H9 (cell line): ENCODE data around the gene HTR2A. TPM values are rescaled to one million over a fixed set of nuclear protein-coding genes. Genes with fewer than 3 reads are reported as not detected.

Experiments
- DNase-seq: peaks from one replicate; pipeline ENCODE4 v3.0.0-alpha.2; 2017
- H2AFZ ChIP-seq: one replicate; pipeline ENCODE4 v1.6.1; 2013; ENCODE audit warnings: mild to moderate bottlenecking, low read length, control low read depth, moderate library complexity
- H2AK5ac ChIP-seq: 2 replicates; pipeline ENCODE4 v1.6.1; 2013; ENCODE audit warnings: low read length, control low read depth, mixed read lengths; ENCODE audit not compliant: insufficient read length
- H2BK120ac ChIP-seq: one replicate; pipeline ENCODE4 v1.6.1; 2013; ENCODE audit warnings: low read depth, mild to moderate bottlenecking, low read length, control low read depth, inconsistent platforms; ENCODE audit not compliant: poor library complexity, severe bottlenecking
- H2BK12ac ChIP-seq: 2 replicates; pipeline ENCODE4 v1.6.1; 2013; ENCODE audit warnings: low read length, control low read depth, mixed read lengths, low read depth; ENCODE audit not compliant: insufficient read length
- H2BK15ac ChIP-seq: 2 replicates; pipeline ENCODE4 v1.6.1; 2013; ENCODE audit warnings: low read depth, low read length, control low read depth
- H2BK20ac ChIP-seq: one replicate; pipeline ENCODE4 v1.6.1; 2013; ENCODE audit warnings: low read depth, mild to moderate bottlenecking, low read length, control low read depth, inconsistent platforms; ENCODE audit not compliant: poor library complexity, severe bottlenecking
- H2BK5ac ChIP-seq: 2 replicates; pipeline ENCODE4 v1.6.1; 2013; ENCODE audit warnings: low read length, control low read depth, mixed read lengths; ENCODE audit not compliant: insufficient read length
- H3K14ac ChIP-seq: 2 replicates; pipeline ENCODE4 v1.6.1; 2013; ENCODE audit warnings: low read length, control low read depth; ENCODE audit not compliant: insufficient read depth
- H3K18ac ChIP-seq: 2 replicates; pipeline ENCODE4 v1.6.1; 2013; ENCODE audit warnings: low read depth, mild to moderate bottlenecking, mixed read lengths, low read length, control low read depth; ENCODE audit not compliant: insufficient read length
- H3K23ac ChIP-seq: 2 replicates; pipeline ENCODE4 v1.6.1; 2013; ENCODE audit warnings: low read length, control low read depth, mixed read lengths, low read depth; ENCODE audit not compliant: insufficient read length
- H3K23me2 ChIP-seq: 2 replicates; pipeline ENCODE4 v1.6.1; 2013; ENCODE audit warnings: low read depth, mild to moderate bottlenecking, mixed read lengths, low read length, control low read depth; ENCODE audit not compliant: insufficient read length, poor library complexity, severe bottlenecking
- H3K27ac ChIP-seq: 2 replicates; pipeline ENCODE4 v1.5.1; 2013; ENCODE audit warnings: low read length, control low read depth, mixed read lengths, low read depth; ENCODE audit not compliant: insufficient read length
- H3K27me3 ChIP-seq: 2 replicates; pipeline ENCODE4 v1.6.1; 2013; ENCODE audit warnings: low read length, control low read depth, inconsistent platforms; ENCODE audit not compliant: insufficient read depth
- H3K4ac ChIP-seq: 2 replicates; pipeline ENCODE4 v1.6.1; 2013; ENCODE audit warnings: low read depth, mild to moderate bottlenecking, control low read depth, inconsistent platforms, low read length, moderate library complexity
- H3K4me1 ChIP-seq: 2 replicates; pipeline ENCODE4 v1.6.1; 2013; ENCODE audit warnings: low read length, control low read depth, inconsistent platforms; ENCODE audit not compliant: insufficient read depth
- H3K4me2 ChIP-seq: 2 replicates; pipeline ENCODE4 v1.6.1; 2013; ENCODE audit warnings: low read length, control low read depth, mixed read lengths; ENCODE audit not compliant: insufficient read length, insufficient read depth
- H3K56ac ChIP-seq: 2 replicates; pipeline ENCODE4 v1.6.1; 2013; ENCODE audit warnings: low read depth, mild to moderate bottlenecking, mixed read lengths, low read length, control low read depth; ENCODE audit not compliant: insufficient read length
- H3K79me1 ChIP-seq: 2 replicates; pipeline ENCODE4 v1.6.1; 2013; ENCODE audit warnings: low read depth, mild to moderate bottlenecking, moderate library complexity, low read length, control low read depth, inconsistent platforms; ENCODE audit not compliant: insufficient read depth, poor library complexity, severe bottlenecking
- H3K79me2 ChIP-seq: 2 replicates; pipeline ENCODE4 v1.6.1; 2013; ENCODE audit warnings: low read length, control low read depth, inconsistent platforms; ENCODE audit not compliant: insufficient read depth
- H3K9ac ChIP-seq: 2 replicates; pipeline ENCODE4 v1.6.1; 2013; ENCODE audit warnings: low read length, control low read depth, mixed read lengths; ENCODE audit not compliant: insufficient read length; ENCODE audit errors: extremely low read depth
- H3K9me3 ChIP-seq: one replicate; pipeline ENCODE4 v1.6.1; 2013; ENCODE audit warnings: low read depth, low read length, inconsistent platforms; ENCODE audit not compliant: control insufficient read depth
- H3T11ph ChIP-seq: one replicate; pipeline ENCODE4 v1.6.1; 2013; ENCODE audit warnings: mild to moderate bottlenecking, low read length, control low read depth, inconsistent platforms
- H4K20me1 ChIP-seq: one replicate; pipeline ENCODE4 v1.6.1; 2013; ENCODE audit not compliant: control insufficient read depth, insufficient read length, insufficient read depth
- H4K5ac ChIP-seq: 2 replicates; pipeline ENCODE4 v1.6.1; 2013; ENCODE audit warnings: low read depth, mild to moderate bottlenecking, mixed read lengths, low read length, control low read depth; ENCODE audit not compliant: insufficient read length
- H4K8ac ChIP-seq: replicated peaks from 2 replicates; pipeline ENCODE4 v1.6.1; 2013; ENCODE audit warnings: low read length, control low read depth, mixed read lengths, low read depth; ENCODE audit not compliant: insufficient read length
- H4K91ac ChIP-seq: 2 replicates; pipeline ENCODE4 v1.6.1; 2013; ENCODE audit warnings: low read depth, mild to moderate bottlenecking, moderate library complexity, mixed read lengths, low read length, control low read depth; ENCODE audit not compliant: insufficient read length
- H3K27ac Mint-ChIP-seq, 3 experiments: 2 replicates in 2 of 3; 3 replicates in 1 of 3; pipeline ENCODE4 v1.8.0; 2020 to 2021; ENCODE audit warnings: mixed read lengths in 3 of 3, mild to moderate bottlenecking in 1 of 3, moderate library complexity in 1 of 3
- H3K27me3 Mint-ChIP-seq: 2 replicates; pipeline ENCODE4 v1.8.0; 2021; ENCODE audit warnings: low read depth, mild to moderate bottlenecking, moderate library complexity, mixed read lengths
- H3K36me3 Mint-ChIP-seq, 3 experiments: 2 replicates in 2 of 3; 3 replicates in 1 of 3; pipeline ENCODE4 v1.8.0; 2020 to 2021; ENCODE audit warnings: low read depth in 3 of 3, mixed read lengths in 3 of 3; ENCODE audit not compliant: insufficient read depth in 1 of 3
- H3K4me1 Mint-ChIP-seq, 2 experiments: 2 replicates each; pipeline ENCODE4 v1.8.0; 2020; ENCODE audit warnings: mixed read lengths in 2 of 2
- H3K4me3 Mint-ChIP-seq, 2 experiments: 2 replicates in 1 of 2; 3 replicates in 1 of 2; pipeline ENCODE4 v1.8.0; 2020 to 2021; ENCODE audit warnings: mild to moderate bottlenecking in 2 of 2, mixed read lengths in 2 of 2, moderate library complexity in 1 of 2
- H3K9me3 Mint-ChIP-seq, 2 experiments: 2 replicates in 1 of 2; 3 replicates in 1 of 2; pipeline ENCODE4 v1.8.0; 2020; ENCODE audit warnings: mild to moderate bottlenecking in 2 of 2, mixed read lengths in 2 of 2, moderate library complexity in 1 of 2
- CTCF ChIP-seq: fragments of 200-600 bp; sonication (generic); conservative IDR thresholded peaks from 3 replicates; pipeline ENCODE4 v1.8.0; 2021; ENCODE audit warnings: antibody characterized with exemption, mild to moderate bottlenecking
- WGBS: extraction: QIAGEN DNeasy Blood & Tissue Kit; methylation state at CpG from one replicate; pipeline ENCODE4 v1.1.7; 2013; ENCODE audit warnings: missing lambda C conversion rate, low lambda C conversion rate, mixed read lengths; ENCODE audit not compliant: insufficient read length; ENCODE audit errors: extremely low coverage; 5-methylcytosine and 5-hydroxymethylcytosine counted together
- total RNA-seq: library from RNA; stranded (reverse); gene quantifications from 2 replicates; pipeline ENCODE4 v1.2.1, GENCODE V29; 2021

The HTR2A gene
- total RNA-seq, 1 experiment from 2014 or later, result not detected

GRCh38 chr13:46782066-46782465, 114.8 kb downstream of the HTR2A start:
- H3K23me2 ChIP-seq, result no peaks in the 10 kb centered on the region
- H2BK20ac ChIP-seq, result no peak overlapping the region
- no peak overlapping the region for H2BK5ac ChIP-seq
- no peak overlapping the region for H3K4me2 ChIP-seq
- no peaks in the 10 kb centered on the region for H3K9me3 ChIP-seq
- no peak overlapping the region for H2BK12ac ChIP-seq
- no peaks in the 10 kb centered on the region for H3K4me1 ChIP-seq
- Mint-ChIP-seq H3K36me3 (peaks cover 4 to 59% (median 44%) of the 10 kb centered on the region in 3 experiments; a peak in 5 of 7 replicates), H3K9me3 (no peaks in the 10 kb centered on the region), H3K27me3 (no peaks in the 10 kb centered on the region), H3K4me1 (no peaks in the 10 kb centered on the region), H3K27ac (no peak overlapping the region), H3K4me3 (no peak overlapping the region)
- H4K5ac ChIP-seq, result no peak overlapping the region
- H3K9ac ChIP-seq, result no peak overlapping the region
- no peak overlapping the region for H2BK15ac ChIP-seq
- no peak overlapping the region for H3K14ac ChIP-seq
- no peak overlapping the region for H3K56ac ChIP-seq
- no peak overlapping the region for H3T11ph ChIP-seq
- H3K79me1 ChIP-seq, result no peaks in the 10 kb centered on the region
- no peak overlapping the region for H2AK5ac ChIP-seq
- H3K4ac ChIP-seq, result no peak overlapping the region
- H3K27ac ChIP-seq, result no peak overlapping the region
- H3K27me3 ChIP-seq, result no peaks in the 10 kb centered on the region
- no peak overlapping the region for H4K91ac ChIP-seq
- no peak overlapping the region for H4K8ac ChIP-seq
- no peak for DNase-seq
- no peak for TF ChIP-seq CTCF
- H4K20me1 ChIP-seq, result no peaks in the 10 kb centered on the region
- no peaks in the 10 kb centered on the region for H3K79me2 ChIP-seq
- no peak overlapping the region for H3K18ac ChIP-seq
- H3K23ac ChIP-seq, result no peak overlapping the region
- WGBS, result no CpG with 5 or more reads among the region's 1 CpG
- no peak overlapping the region for H2BK120ac ChIP-seq
- H2AFZ ChIP-seq, result no peak overlapping the region

Other genes with a start within 250 kb of the HTR2A start
- gene ESD, start 99.9 kb downstream of the HTR2A start, total RNA-seq, result 72.6 and 78.8 TPM in 2 replicates